Ishikawa (cell line): ENCODE results near the gene IFRD2.

Source experiments
- CEBPB ChIP-seq: IDR thresholded peaks from 2 replicates; pipeline ENCODE4 v1.6.1; 2012
- CREB1 ChIP-seq: IDR thresholded peaks from 2 replicates; pipeline ENCODE4 v1.6.1; 2012; ENCODE audit warnings: low read depth
- EGR1 ChIP-seq: IDR thresholded peaks from 2 replicates; pipeline ENCODE4 v1.6.1; 2012
- EP300 ChIP-seq: IDR thresholded peaks from 2 replicates; pipeline ENCODE4 v1.6.1; 2012; ENCODE audit warnings: borderline replicate concordance
- FOXM1 ChIP-seq: IDR thresholded peaks from 2 replicates; pipeline ENCODE4 v1.6.1; 2012; ENCODE audit warnings: low read depth, borderline replicate concordance
- NFIC ChIP-seq: IDR thresholded peaks from 2 replicates; pipeline ENCODE4 v1.6.1; 2012
- RAD21 ChIP-seq: IDR thresholded peaks from 2 replicates; pipeline ENCODE4 v1.6.1; 2012; ENCODE audit warnings: low read depth
- TAF1 ChIP-seq: IDR thresholded peaks from 2 replicates; pipeline ENCODE4 v1.6.1; 2012; ENCODE audit warnings: low read depth, mild to moderate bottlenecking
- TCF12 ChIP-seq: IDR thresholded peaks from 2 replicates; pipeline ENCODE4 v1.6.1; 2012; ENCODE audit warnings: low read depth
- TEAD4 ChIP-seq: IDR thresholded peaks from 2 replicates; pipeline ENCODE4 v1.6.1; 2012
- YY1 ChIP-seq: IDR thresholded peaks from 2 replicates; pipeline ENCODE4 v1.6.1; 2012; ENCODE audit warnings: low read depth
- ZBTB7A ChIP-seq: IDR thresholded peaks from 2 replicates; pipeline ENCODE4 v1.6.1; 2012; ENCODE audit warnings: low read depth
- TF ChIP-seq, protein P1 (sequence below): IDR thresholded peaks from 2 replicates; pipeline ENCODE4 v1.6.1; 2012
- TF ChIP-seq, protein P2 (sequence below): IDR thresholded peaks from 2 replicates; pipeline ENCODE4 v1.6.1; 2012; ENCODE audit warnings: low read depth, mild to moderate bottlenecking
- TF ChIP-seq, protein P3 (sequence below): IDR thresholded peaks from 2 replicates; pipeline ENCODE4 v1.6.1; 2012

IFRD2 gene

DNA sequence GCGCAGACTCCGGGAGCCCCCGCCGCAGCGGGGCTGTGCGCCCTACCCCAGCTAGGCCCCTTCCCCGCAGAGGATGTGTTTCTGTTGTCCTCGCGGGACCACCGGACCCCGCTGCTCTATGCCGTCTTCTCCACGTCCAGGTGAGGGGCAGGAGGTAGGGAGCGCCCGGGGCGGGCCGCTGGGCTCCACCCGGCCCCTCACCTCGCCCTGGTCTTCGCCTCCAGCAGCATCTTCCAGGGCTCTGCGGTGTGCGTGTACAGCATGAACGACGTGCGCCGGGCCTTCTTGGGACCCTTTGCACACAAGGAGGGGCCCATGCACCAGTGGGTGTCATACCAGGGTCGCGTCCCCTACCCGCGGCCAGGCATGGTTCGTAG, 18.6 kb downstream of the IFRD2 start:
- no peak for TF ChIP-seq FOXM1
- no peak for TF ChIP-seq CEBPB
- TF ChIP-seq, protein P1, sequence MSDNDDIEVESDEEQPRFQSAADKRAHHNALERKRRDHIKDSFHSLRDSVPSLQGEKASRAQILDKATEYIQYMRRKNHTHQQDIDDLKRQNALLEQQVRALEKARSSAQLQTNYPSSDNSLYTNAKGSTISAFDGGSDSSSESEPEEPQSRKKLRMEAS, result no peak
- TF ChIP-seq NFIC, result no peak
- TF ChIP-seq TEAD4, result no peak

DNA sequence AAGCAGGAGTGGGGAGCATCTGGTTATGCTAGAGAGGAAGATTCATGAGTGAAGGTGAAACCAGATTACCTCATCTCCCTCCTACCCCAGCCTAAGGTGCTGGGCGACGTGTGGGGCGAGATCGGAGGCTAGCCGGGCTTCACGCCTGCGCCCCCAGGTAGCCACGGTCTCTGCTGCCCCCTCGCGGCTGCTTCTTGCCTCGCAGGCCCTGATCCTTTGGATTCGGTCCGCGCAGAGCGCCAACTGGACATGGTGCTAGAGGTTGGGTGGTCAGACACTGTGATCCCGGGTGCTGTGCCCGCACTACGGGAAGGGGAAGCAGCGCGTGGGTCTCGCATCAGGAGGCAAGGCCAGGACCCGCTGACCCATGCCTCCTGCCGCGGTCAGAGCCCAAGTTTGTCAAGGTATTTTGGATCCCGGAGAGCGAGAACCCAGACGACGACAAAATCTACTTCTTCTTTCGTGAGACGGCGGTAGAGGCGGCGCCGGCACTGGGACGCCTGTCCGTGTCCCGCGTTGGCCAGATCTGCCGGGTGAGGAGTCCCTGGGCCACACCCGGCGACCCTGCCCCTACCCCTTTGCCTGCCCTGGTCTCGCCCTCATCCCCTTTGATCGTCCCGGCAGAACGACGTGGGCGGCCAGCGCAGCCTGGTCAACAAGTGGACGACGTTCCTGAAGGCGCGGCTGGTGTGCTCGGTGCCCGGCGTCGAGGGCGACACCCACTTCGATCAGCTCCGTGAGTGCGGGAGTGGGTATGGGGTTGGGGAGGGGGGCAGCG, 19.1 kb downstream of the IFRD2 start:
- TF ChIP-seq EGR1 (no peak), CREB1 (no peak), RAD21 (peak; percentile 99)

DNA sequence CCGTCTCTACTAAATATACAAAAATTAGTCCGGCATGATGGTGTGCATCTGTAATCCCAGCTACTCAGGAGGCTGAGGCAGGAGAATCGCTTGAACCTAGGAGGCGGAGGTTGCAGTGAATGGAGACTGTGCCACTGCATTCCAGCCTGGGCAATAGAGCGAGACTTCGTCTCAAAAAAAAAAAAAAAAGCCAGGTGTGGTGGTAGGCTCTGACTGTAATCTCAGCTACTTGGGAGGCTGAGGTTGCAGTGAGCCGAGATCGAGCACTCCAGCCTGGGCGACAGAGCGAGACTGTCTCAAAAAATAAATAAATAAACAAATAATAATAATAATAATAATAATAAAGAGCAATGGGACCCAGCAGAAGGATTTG, 19.7 kb downstream of the IFRD2 start:
- TF ChIP-seq TEAD4, result peak; percentile 69

DNA sequence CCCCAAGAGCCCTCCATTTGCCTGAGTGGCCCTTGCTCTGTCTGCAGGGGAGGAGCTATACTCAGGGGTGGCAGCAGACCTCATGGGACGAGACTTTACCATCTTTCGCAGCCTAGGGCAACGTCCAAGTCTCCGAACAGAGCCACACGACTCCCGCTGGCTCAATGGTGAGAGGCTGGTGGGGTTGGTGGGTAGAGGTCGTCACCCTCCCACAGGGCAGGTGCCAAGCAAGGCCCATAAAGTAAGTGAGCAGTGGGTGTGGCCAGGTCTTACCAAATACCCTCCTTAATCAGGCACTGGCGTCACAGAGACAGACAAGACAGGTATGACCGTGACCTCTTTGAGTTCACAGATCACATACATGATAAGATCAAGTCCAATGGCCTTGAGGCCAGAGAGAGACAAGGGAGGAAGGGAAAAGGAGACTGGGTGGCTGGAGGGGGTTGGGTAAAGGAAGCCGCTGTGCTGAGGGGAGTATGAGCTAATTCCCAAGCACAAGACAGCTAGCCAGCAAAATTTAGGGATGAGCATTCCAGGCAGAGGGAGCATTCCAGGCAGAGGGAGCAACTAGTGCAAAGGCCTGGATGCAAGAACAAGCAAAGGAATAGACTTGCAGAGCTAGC, 20.8 kb downstream of the IFRD2 start:
- no peak for TF ChIP-seq CEBPB
- no peak for TF ChIP-seq EGR1
- no peak for TF ChIP-seq EP300
- TF ChIP-seq, protein P1, result no peak
- no peak for TF ChIP-seq ZBTB7A
- TF ChIP-seq NFIC, result no peak
- no peak for TF ChIP-seq TCF12
- no peak for TF ChIP-seq FOXM1
- no peak for TF ChIP-seq RAD21
- TF ChIP-seq YY1, result no peak
- TF ChIP-seq TEAD4, result no peak
- TF ChIP-seq CREB1, result no peak
- TF ChIP-seq, protein P2, sequence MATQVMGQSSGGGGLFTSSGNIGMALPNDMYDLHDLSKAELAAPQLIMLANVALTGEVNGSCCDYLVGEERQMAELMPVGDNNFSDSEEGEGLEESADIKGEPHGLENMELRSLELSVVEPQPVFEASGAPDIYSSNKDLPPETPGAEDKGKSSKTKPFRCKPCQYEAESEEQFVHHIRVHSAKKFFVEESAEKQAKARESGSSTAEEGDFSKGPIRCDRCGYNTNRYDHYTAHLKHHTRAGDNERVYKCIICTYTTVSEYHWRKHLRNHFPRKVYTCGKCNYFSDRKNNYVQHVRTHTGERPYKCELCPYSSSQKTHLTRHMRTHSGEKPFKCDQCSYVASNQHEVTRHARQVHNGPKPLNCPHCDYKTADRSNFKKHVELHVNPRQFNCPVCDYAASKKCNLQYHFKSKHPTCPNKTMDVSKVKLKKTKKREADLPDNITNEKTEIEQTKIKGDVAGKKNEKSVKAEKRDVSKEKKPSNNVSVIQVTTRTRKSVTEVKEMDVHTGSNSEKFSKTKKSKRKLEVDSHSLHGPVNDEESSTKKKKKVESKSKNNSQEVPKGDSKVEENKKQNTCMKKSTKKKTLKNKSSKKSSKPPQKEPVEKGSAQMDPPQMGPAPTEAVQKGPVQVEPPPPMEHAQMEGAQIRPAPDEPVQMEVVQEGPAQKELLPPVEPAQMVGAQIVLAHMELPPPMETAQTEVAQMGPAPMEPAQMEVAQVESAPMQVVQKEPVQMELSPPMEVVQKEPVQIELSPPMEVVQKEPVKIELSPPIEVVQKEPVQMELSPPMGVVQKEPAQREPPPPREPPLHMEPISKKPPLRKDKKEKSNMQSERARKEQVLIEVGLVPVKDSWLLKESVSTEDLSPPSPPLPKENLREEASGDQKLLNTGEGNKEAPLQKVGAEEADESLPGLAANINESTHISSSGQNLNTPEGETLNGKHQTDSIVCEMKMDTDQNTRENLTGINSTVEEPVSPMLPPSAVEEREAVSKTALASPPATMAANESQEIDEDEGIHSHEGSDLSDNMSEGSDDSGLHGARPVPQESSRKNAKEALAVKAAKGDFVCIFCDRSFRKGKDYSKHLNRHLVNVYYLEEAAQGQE, result no peak
- TF ChIP-seq, protein P3, sequence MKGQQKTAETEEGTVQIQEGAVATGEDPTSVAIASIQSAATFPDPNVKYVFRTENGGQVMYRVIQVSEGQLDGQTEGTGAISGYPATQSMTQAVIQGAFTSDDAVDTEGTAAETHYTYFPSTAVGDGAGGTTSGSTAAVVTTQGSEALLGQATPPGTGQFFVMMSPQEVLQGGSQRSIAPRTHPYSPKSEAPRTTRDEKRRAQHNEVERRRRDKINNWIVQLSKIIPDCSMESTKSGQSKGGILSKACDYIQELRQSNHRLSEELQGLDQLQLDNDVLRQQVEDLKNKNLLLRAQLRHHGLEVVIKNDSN, result no peak
- no peak for TF ChIP-seq TAF1

DNA sequence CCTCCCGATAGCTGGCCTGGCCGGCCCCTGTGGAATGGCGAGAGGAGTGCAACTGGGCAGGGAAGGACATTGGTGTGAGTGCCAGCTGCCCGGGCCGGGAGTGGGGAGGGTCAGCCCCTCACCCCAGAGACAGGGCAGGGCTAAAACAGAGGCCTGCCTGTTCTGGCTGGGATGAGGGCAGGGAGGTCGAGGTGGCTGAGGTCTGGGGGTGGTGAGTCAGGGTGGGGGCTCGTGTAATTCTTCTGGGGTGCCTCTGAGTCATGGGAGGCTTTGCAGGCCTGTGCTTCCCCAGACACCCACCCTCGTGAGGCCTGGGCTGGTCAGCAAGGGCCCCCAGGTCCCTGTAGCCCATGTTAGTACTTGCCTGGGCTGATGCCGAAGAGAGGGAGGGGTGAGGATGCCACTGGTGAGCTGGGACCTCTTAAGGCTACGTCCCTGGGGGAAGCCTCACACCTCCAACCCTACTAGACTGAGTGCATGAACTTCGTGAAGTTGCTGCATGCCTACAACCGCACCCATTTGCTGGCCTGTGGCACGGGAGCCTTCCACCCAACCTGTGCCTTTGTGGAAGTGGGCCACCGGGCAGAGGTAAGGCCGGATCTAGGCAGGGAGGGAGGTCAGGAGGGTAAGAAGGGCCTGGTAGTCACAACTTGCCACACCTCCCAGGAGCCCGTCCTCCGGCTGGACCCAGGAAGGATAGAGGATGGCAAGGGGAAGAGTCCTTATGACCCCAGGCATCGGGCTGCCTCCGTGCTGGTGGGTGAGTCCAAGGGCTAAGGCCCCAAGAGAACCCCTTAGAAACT, 21.6 kb downstream of the IFRD2 start:
- TF ChIP-seq FOXM1, result no peak
- no peak for TF ChIP-seq NFIC
- no peak for TF ChIP-seq TCF12
- TF ChIP-seq YY1, result no peak
- TF ChIP-seq EP300, result no peak
- TF ChIP-seq EGR1, result no peak
- TF ChIP-seq, protein P3, result no peak
- TF ChIP-seq, protein P2, result no peak
- TF ChIP-seq TAF1, result no peak
- TF ChIP-seq TEAD4, result no peak

DNA sequence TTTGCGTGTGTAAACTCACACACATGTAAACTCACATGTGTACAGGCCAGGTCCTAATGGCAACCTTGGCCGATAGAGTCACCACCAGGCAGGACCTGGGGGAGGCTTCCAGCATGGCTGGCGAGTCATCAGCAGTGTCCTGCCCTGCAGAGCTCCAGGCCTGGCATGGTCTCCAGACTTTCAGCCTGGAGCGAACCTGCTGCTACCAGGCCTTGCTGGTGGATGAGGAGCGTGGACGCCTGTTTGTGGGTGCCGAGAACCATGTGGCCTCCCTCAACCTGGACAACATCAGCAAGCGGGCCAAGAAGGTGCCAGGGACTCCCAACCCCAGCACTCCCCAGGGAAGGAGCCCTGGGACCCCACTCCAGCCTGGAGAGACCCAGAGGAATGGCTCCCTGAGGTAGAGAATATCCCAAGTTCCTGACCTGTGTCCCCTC, 22.2 kb downstream of the IFRD2 start:
- TF ChIP-seq, protein P1, result 0 out of 2 replicates have a peak, but pooled peaks have one; percentile 24
- no peak for TF ChIP-seq CEBPB
